Small intestine (tissue), 7 donors: Measurements from ENCODE around the gene MTHFD1L. TPM values are rescaled to one million over a fixed set of nuclear protein-coding genes. Genes with fewer than 3 reads are reported as not detected.
"Not testable (repeated sequence)": the region's sequence is repeated elsewhere in the genome, so short reads cannot be mapped to it uniquely, and the experiment has no call there.

Experiments
- DNase-seq, 2 donors: peaks; one replicate each; pipeline versions ENCODE4 v3.0.0 to v3.0.0-alpha.2; 2013
- FAIRE-seq: peaks from 2 replicates; lab custom pipeline; 2012; peaks lifted over from hg19 to GRCh38; lab: Jason Lieb, UNC
- H3K27ac ChIP-seq, 3 donors: one replicate each; pipeline ENCODE4 v1.5.1; 2013; ENCODE audit warnings: low read length in 2 of 3, mild to moderate bottlenecking in 2 of 3, control low read depth in 1 of 3, inconsistent platforms in 1 of 3, low read depth in 1 of 3, moderate library complexity in 1 of 3
- H3K27me3 ChIP-seq, 3 donors: one replicate each; pipeline ENCODE4 v1.6.1; 2013; ENCODE audit warnings: low read length in 3 of 3, inconsistent platforms in 1 of 3; ENCODE audit not compliant: control insufficient read depth in 3 of 3, insufficient read depth in 3 of 3
- H3K36me3 ChIP-seq, 3 donors: one replicate each; pipeline ENCODE4 v1.6.1; 2013; ENCODE audit warnings: low read length in 3 of 3, inconsistent platforms in 1 of 3, low read depth in 1 of 3, mild to moderate bottlenecking in 1 of 3, moderate library complexity in 1 of 3; ENCODE audit not compliant: control insufficient read depth in 3 of 3, insufficient read depth in 2 of 3
- H3K4me1 ChIP-seq, 3 donors: one replicate each; pipeline ENCODE4 v1.6.1; 2013; ENCODE audit warnings: low read length in 2 of 3, inconsistent platforms in 1 of 3, low read depth in 1 of 3, mild to moderate bottlenecking in 1 of 3, moderate library complexity in 1 of 3; ENCODE audit not compliant: control insufficient read depth in 3 of 3, insufficient read depth in 2 of 3
- H3K4me3 ChIP-seq, 3 donors: one replicate each; pipeline ENCODE4 v1.5.1; 2013; ENCODE audit warnings: low read length in 3 of 3, control low read depth in 1 of 3, inconsistent platforms in 1 of 3, low read depth in 1 of 3, mild to moderate bottlenecking in 1 of 3, moderate library complexity in 1 of 3
- H3K9me3 ChIP-seq, 2 donors: one replicate each; pipeline ENCODE4 v1.6.1; 2013; ENCODE audit warnings: low read depth in 1 of 2, low read length in 1 of 2; ENCODE audit not compliant: control insufficient read depth in 2 of 2, insufficient read depth in 1 of 2
- WGBS, 3 donors: extraction: QIAGEN DNeasy Blood & Tissue Kit; methylation state at CpG; one replicate each; pipeline ENCODE4 v1.1.7; 2013; 5-methylcytosine and 5-hydroxymethylcytosine counted together
- polyA plus RNA-seq, 4 donors: library from polyadenylated mRNA; stranded (reverse) in 3 of 4; unstranded in 1 of 4; fragments of 200-250 nt in 3 of 4; fragments of 120-200 nt in 1 of 4; gene quantifications; one replicate each; pipeline versions ENCODE4 v1.2.1 to v1.2.3, GENCODE V29; 2013
- donor health status: healthy with polysubstance abuse.
- donor health status: control.
- donor health status: control.
- donor health status: Bipolar disorder and iron deficiency.
- donor health status: healthy.

Gene MTHFD1L
- polyA plus RNA-seq, 4 donors = 0.89 to 14.2 (median 4.7) TPM

GRCh38 chr6:151043944-151044343, 178.4 kb downstream of the MTHFD1L start:
- FAIRE-seq = no peak
- 84 to 89% (median 85%) methylated on average over 4 of the region's 4 CpGs for WGBS, 3 donors
- H3K36me3 ChIP-seq = peaks cover 0 to 11% (median 0%) of the 10 kb centered on the region in 3 donors
- DNase-seq = no peak
- peak overlapping the region; percentile 28 to 58 (median 38) for H3K27ac ChIP-seq
- no peak overlapping the region for H3K4me3 ChIP-seq
- no peaks in the 10 kb centered on the region for H3K9me3 ChIP-seq
- H3K27me3 ChIP-seq = no peaks in the 10 kb centered on the region
- peaks cover 0 to 12% (median 4%) of the 10 kb centered on the region in 3 donors for H3K4me1 ChIP-seq

- Histone ChIP-seq H3K4me1 (peaks cover 0 to 12% (median 4%) of the 10 kb centered on the region in 3 donors), H3K36me3 (peaks cover 0 to 10% (median 0%) of the 10 kb centered on the region in 3 donors), H3K9me3 (no peaks in the 10 kb centered on the region), H3K27me3 (no peaks in the 10 kb centered on the region), H3K27ac (peak overlapping the region; percentile 72 to 93 (median 74)), H3K4me3 (peak overlapping the region in 1 of 3 donors; percentile 28)
- DNase-seq (peak; percentile 89 to 97), FAIRE-seq (no peak)
- 20 to 46% (median 38%) methylated on average over 26 of the region's 26 CpGs for WGBS, 3 donors
Observed at GRCh38 chr6:151044465-151045441, 179.3 kb downstream of the MTHFD1L start.

GRCh38 chr6:151045511-151046222, 180.2 kb downstream of the MTHFD1L start:
- not testable (repeated sequence) for H3K4me3 ChIP-seq, FAIRE-seq, H3K27me3 ChIP-seq, H3K9me3 ChIP-seq
- Histone ChIP-seq H3K36me3 (peaks cover 0 to 13% (median 0%) of the 10 kb centered on the region in 3 donors), H3K4me1 (peaks cover 0 to 12% (median 4%) of the 10 kb centered on the region in 3 donors), H3K27ac (peak overlapping the region; percentile 72 to 93 (median 74))
- WGBS, 3 donors = 64 to 78% (median 72%) methylated on average over 7 of the region's 7 CpGs
- peak in 1 of 2 donors; percentile 16 for DNase-seq

DNA sequence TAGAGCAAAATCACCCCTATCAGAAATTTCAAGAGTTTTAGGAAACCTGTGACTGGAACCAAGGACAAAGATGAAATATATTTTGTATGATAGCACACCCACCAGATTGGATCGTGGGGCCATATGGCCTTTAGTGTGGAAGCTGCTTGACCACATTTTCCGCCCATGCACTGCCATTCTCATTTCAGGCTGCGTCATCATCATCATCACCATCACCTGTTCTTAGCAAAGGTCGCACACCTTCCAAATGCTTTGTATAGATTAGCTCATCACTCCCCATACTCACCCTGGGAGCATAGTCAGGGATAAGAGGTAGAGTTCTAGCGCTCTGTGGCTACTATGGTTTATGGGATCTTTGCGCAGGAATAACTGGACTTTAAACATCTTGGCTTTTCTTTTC, 185.7 kb downstream of the MTHFD1L start:
- Histone ChIP-seq H3K4me1 (no peaks in the 10 kb centered on the region), H3K27ac (no peak overlapping the region), H3K36me3 (peaks cover 0 to 16% (median 0%) of the 10 kb centered on the region in 3 donors), H3K9me3 (no peaks in the 10 kb centered on the region), H3K27me3 (no peaks in the 10 kb centered on the region), H3K4me3 (no peak overlapping the region)
- FAIRE-seq (no peak), DNase-seq (no peak)
- 93 to 97% (median 93%) methylated on average over 6 of the region's 6 CpGs for WGBS, 3 donors

DNA sequence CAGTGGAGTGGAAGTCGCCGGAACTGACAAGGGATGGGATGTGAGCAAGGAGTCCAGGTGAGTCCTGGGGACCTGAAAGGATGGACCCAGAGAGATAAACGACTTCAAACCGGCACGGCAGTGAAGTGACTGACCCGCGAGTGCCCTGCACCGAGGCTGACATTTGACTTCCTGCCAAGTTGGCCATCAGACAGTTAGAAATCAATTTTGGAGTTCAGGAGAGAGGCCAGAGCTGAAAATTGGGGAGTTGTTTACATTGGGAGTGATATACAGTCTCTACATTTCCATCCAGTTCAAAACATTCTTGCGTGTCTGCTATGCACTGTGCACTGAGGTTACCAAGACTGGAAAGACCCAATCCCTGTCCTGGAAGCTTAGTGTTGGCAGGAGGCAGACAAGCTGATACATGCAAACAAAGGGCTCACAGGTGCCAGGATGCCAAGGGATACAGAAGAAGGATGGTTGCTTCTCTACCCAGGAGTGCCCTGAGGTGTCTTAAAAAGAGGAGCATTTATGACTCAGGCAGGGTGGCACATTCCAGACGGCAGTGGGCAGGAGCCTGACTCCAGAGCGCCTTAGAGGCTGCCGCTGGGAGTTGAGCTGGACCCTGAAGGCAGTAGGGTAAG, 186.6 kb downstream of the MTHFD1L start:
- Histone ChIP-seq H3K27me3 (no peaks in the 10 kb centered on the region), H3K4me3 (no peak overlapping the region), H3K36me3 (peaks cover 0 to 16% (median 0%) of the 10 kb centered on the region in 3 donors), H3K9me3 (no peaks in the 10 kb centered on the region), H3K27ac (no peak overlapping the region), H3K4me1 (no peaks in the 10 kb centered on the region)
- DNase-seq (no peak), FAIRE-seq (no peak)
- WGBS, 3 donors = 84 to 97% (median 90%) methylated on average over 12 of the region's 12 CpGs

- no peaks in the 10 kb centered on the region for H3K4me1 ChIP-seq
- H3K27me3 ChIP-seq = no peaks in the 10 kb centered on the region
- no peaks in the 10 kb centered on the region for H3K9me3 ChIP-seq
- FAIRE-seq (no peak), DNase-seq (no peak)
- 56 to 83% (median 82%) methylated on average over 8 of the region's 8 CpGs for WGBS, 3 donors
- H3K36me3 ChIP-seq = peaks cover 0 to 13% (median 0%) of the 10 kb centered on the region in 3 donors
- H3K4me3 ChIP-seq = no peak overlapping the region
- H3K27ac ChIP-seq = no peak overlapping the region
Observed at GRCh38 chr6:151054306-151054705, 188.8 kb downstream of the MTHFD1L start.

DNA sequence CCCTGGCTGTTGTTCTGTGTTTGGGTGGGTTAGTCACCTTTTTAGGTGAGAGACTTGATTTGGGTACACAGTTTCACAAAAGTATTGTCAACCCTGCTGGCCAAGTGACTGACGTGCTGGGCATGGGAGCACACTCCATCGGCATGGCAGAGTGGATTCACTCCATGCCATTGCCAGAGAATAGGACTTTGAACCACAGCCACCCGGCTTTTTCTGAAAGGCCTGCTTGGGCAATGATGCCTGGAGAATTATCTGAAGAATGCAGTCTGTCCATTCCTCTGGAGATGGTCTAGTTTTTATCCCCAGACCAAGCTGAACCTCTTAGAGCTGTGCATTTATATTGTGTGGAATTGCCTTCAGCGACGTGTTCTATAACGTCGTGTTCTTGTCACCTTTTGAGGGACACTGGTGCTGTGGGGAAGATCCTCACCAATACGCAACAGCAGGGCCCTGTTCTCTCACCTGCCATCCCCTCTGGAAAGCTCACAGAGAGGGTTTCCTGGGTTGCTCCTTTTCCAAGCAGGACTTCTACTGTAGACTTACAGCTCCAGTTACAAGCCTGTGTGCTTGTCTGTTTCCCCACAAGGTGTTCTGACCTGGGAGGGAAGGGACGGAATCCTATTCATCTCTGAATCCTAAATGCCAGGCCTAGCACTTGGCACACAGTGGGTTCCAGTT, 190.9 kb downstream of the MTHFD1L start:
- 79 to 89% (median 86%) methylated on average over 9 of the region's 9 CpGs for WGBS, 3 donors
- no peak for DNase-seq
- no peak for FAIRE-seq
- Histone ChIP-seq H3K36me3 (peaks cover 0 to 6% (median 0%) of the 10 kb centered on the region in 3 donors), H3K27me3 (no peaks in the 10 kb centered on the region), H3K9me3 (no peaks in the 10 kb centered on the region), H3K4me3 (no peak overlapping the region), H3K4me1 (peaks cover 0 to 9% (median 0%) of the 10 kb centered on the region in 3 donors), H3K27ac (no peak overlapping the region)
